ENCODE data around the gene INPP5D. TPM values are rescaled to one million over a fixed set of nuclear protein-coding genes. Genes with fewer than 3 reads are reported as not detected.
A peak's percentile ranks its signal among the peaks of the same experiment; 100 is the strongest.
"Not testable (repeated sequence)": the region's sequence is repeated elsewhere in the genome, so short reads cannot be mapped to it uniquely, and the experiment has no call there.

INPP5D gene
- total and polyA plus RNA-seq, 9 donors: 4.3 to 9.8 (median 6.3) TPM

- Histone ChIP-seq H3K27me3 (ENCODE audit: control insufficient read depth, insufficient read depth, low read length) (peaks cover 4% of the 10 kb centered on the region), H3K27ac (ENCODE audit: low read length) (no peak overlapping the region), H3K4me3 (ENCODE audit: low read length) (no peak overlapping the region), H3K4me1 (ENCODE audit: control insufficient read depth, insufficient read depth, low read length) (peaks cover 5% of the 10 kb centered on the region), H3K36me3 (ENCODE audit: control insufficient read depth, insufficient read depth, low read length) (no peaks in the 10 kb centered on the region), H3K9me3 (replicated peaks; ENCODE audit: control insufficient read depth, low read depth, low read length) (no peaks in the 10 kb centered on the region)
- DNase-seq: peak; percentile 62
- WGBS (ENCODE audit: insufficient coverage): 37% methylated on average over 5 of the region's 5 CpGs
Measured at GRCh38 chr2:233152541-233152940, 92.4 kb downstream of the INPP5D start.

- WGBS (ENCODE audit: insufficient coverage): 45% methylated on average over 3 of the region's 9 CpGs
Measured at GRCh38 chr2:233153146-233153798, 93.1 kb downstream of the INPP5D start.

GRCh38 chr2:233156001-233156400 lies 95.9 kb downstream of the INPP5D start:
- no peak overlapping the region for H3K4me3 ChIP-seq (ENCODE audit: low read length)
- H3K36me3 ChIP-seq (ENCODE audit: control insufficient read depth, insufficient read depth, low read length): no peaks in the 10 kb centered on the region
- peaks cover 5% of the 10 kb centered on the region for H3K4me1 ChIP-seq (ENCODE audit: control insufficient read depth, insufficient read depth, low read length)
- H3K27ac ChIP-seq (ENCODE audit: low read length): no peak overlapping the region
- H3K9me3 ChIP-seq (replicated peaks; ENCODE audit: control insufficient read depth, low read depth, low read length): no peaks in the 10 kb centered on the region
- no peaks in the 10 kb centered on the region for H3K27me3 ChIP-seq (ENCODE audit: control insufficient read depth, insufficient read depth, low read length)
- WGBS (ENCODE audit: insufficient coverage): 62% methylated on average over 2 of the region's 4 CpGs
- DNase-seq: no peak

More at GRCh38 chr2:233153146-233153798, 93.1 kb downstream of the INPP5D start:
- Histone ChIP-seq H3K27ac (ENCODE audit: low read length) (no peak overlapping the region), H3K4me3 (ENCODE audit: low read length) (no peak overlapping the region), H3K36me3 (ENCODE audit: control insufficient read depth, insufficient read depth, low read length) (no peaks in the 10 kb centered on the region), H3K27me3 (ENCODE audit: control insufficient read depth, insufficient read depth, low read length) (peaks cover 4% of the 10 kb centered on the region), H3K9me3 (replicated peaks; ENCODE audit: control insufficient read depth, low read depth, low read length) (no peaks in the 10 kb centered on the region), H3K4me1 (ENCODE audit: control insufficient read depth, insufficient read depth, low read length) (peaks cover 5% of the 10 kb centered on the region)
- no peak for DNase-seq

- not testable (repeated sequence) for H3K27ac ChIP-seq (ENCODE audit: low read length); H3K27me3 ChIP-seq (ENCODE audit: control insufficient read depth, insufficient read depth, low read length); H3K4me1 ChIP-seq (ENCODE audit: control insufficient read depth, insufficient read depth, low read length); H3K9me3 ChIP-seq (replicated peaks; ENCODE audit: control insufficient read depth, low read depth, low read length); DNase-seq; H3K4me3 ChIP-seq (ENCODE audit: low read length); H3K36me3 ChIP-seq (ENCODE audit: control insufficient read depth, insufficient read depth, low read length)
- WGBS (ENCODE audit: insufficient coverage): no CpG with 5 or more reads among the region's 5 CpGs
Measured at GRCh38 chr2:233156461-233156860, 96.3 kb downstream of the INPP5D start.

GRCh38 chr2:233161730-233162129 lies 101.6 kb downstream of the INPP5D start:
- WGBS (ENCODE audit: insufficient coverage): 84% methylated on average over 6 of the region's 11 CpGs
- DNase-seq: no peak
- Histone ChIP-seq H3K36me3 (ENCODE audit: control insufficient read depth, insufficient read depth, low read length) (no peaks in the 10 kb centered on the region), H3K27me3 (ENCODE audit: control insufficient read depth, insufficient read depth, low read length) (peaks cover 2% of the 10 kb centered on the region), H3K4me1 (ENCODE audit: control insufficient read depth, insufficient read depth, low read length) (peaks cover 7% of the 10 kb centered on the region), H3K27ac (ENCODE audit: low read length) (no peak overlapping the region), H3K4me3 (ENCODE audit: low read length) (no peak overlapping the region), H3K9me3 (replicated peaks; ENCODE audit: control insufficient read depth, low read depth, low read length) (no peaks in the 10 kb centered on the region)

- no peak overlapping the region for H3K4me3 ChIP-seq (ENCODE audit: low read length)
- DNase-seq: no peak
- H3K36me3 ChIP-seq (ENCODE audit: control insufficient read depth, insufficient read depth, low read length): no peaks in the 10 kb centered on the region
- H3K27me3 ChIP-seq (ENCODE audit: control insufficient read depth, insufficient read depth, low read length): peaks cover 2% of the 10 kb centered on the region
- 92% methylated on average over 8 of the region's 8 CpGs for WGBS (ENCODE audit: insufficient coverage)
- no peaks in the 10 kb centered on the region for H3K9me3 ChIP-seq (replicated peaks; ENCODE audit: control insufficient read depth, low read depth, low read length)
- H3K27ac ChIP-seq (ENCODE audit: low read length): no peak overlapping the region
- H3K4me1 ChIP-seq (ENCODE audit: control insufficient read depth, insufficient read depth, low read length): peaks cover 7% of the 10 kb centered on the region
Measured at GRCh38 chr2:233162770-233163169, 102.6 kb downstream of the INPP5D start.

- no CpG with 5 or more reads among the region's 18 CpGs for WGBS (ENCODE audit: insufficient coverage)
- Histone ChIP-seq H3K9me3 (replicated peaks; ENCODE audit: control insufficient read depth, low read depth, low read length) (no peaks in the 10 kb centered on the region), H3K27ac (ENCODE audit: low read length) (no peak overlapping the region), H3K27me3 (ENCODE audit: control insufficient read depth, insufficient read depth, low read length) (peaks cover 2% of the 10 kb centered on the region), H3K4me3 (ENCODE audit: low read length) (no peak overlapping the region), H3K4me1 (ENCODE audit: control insufficient read depth, insufficient read depth, low read length) (peaks cover 7% of the 10 kb centered on the region), H3K36me3 (ENCODE audit: control insufficient read depth, insufficient read depth, low read length) (no peaks in the 10 kb centered on the region)
- peak; percentile 48 for DNase-seq
Measured at GRCh38 chr2:233163486-233164103, 103.5 kb downstream of the INPP5D start.

- Histone ChIP-seq H3K27me3 (ENCODE audit: control insufficient read depth, insufficient read depth, low read length) (peaks cover 2% of the 10 kb centered on the region), H3K27ac (ENCODE audit: low read length) (no peak overlapping the region), H3K4me3 (ENCODE audit: low read length) (no peak overlapping the region), H3K36me3 (ENCODE audit: control insufficient read depth, insufficient read depth, low read length) (no peaks in the 10 kb centered on the region), H3K4me1 (ENCODE audit: control insufficient read depth, insufficient read depth, low read length) (peaks cover 10% of the 10 kb centered on the region), H3K9me3 (replicated peaks; ENCODE audit: control insufficient read depth, low read depth, low read length) (no peaks in the 10 kb centered on the region)
- WGBS (ENCODE audit: insufficient coverage): 68% methylated on average over 17 of the region's 17 CpGs
- no peak for DNase-seq
Measured at GRCh38 chr2:233164128-233164635, 104.0 kb downstream of the INPP5D start.

- Histone ChIP-seq H3K36me3 (ENCODE audit: control insufficient read depth, insufficient read depth, low read length) (no peaks in the 10 kb centered on the region), H3K27me3 (ENCODE audit: control insufficient read depth, insufficient read depth, low read length) (peaks cover 2% of the 10 kb centered on the region), H3K27ac (ENCODE audit: low read length) (no peak overlapping the region), H3K4me3 (ENCODE audit: low read length) (no peak overlapping the region), H3K9me3 (replicated peaks; ENCODE audit: control insufficient read depth, low read depth, low read length) (no peaks in the 10 kb centered on the region), H3K4me1 (ENCODE audit: control insufficient read depth, insufficient read depth, low read length) (peaks cover 10% of the 10 kb centered on the region)
- 88% methylated on average over 4 of the region's 4 CpGs for WGBS (ENCODE audit: insufficient coverage)
- no peak for DNase-seq
Measured at GRCh38 chr2:233164967-233165366, 104.8 kb downstream of the INPP5D start.

GRCh38 chr2:233165543-233165894 lies 105.4 kb downstream of the INPP5D start:
- Histone ChIP-seq H3K27ac (ENCODE audit: low read length) (no peak overlapping the region), H3K9me3 (replicated peaks; ENCODE audit: control insufficient read depth, low read depth, low read length) (no peaks in the 10 kb centered on the region), H3K27me3 (ENCODE audit: control insufficient read depth, insufficient read depth, low read length) (peaks cover 2% of the 10 kb centered on the region), H3K4me1 (ENCODE audit: control insufficient read depth, insufficient read depth, low read length) (peaks cover 10% of the 10 kb centered on the region), H3K4me3 (ENCODE audit: low read length) (no peak overlapping the region), H3K36me3 (ENCODE audit: control insufficient read depth, insufficient read depth, low read length) (no peaks in the 10 kb centered on the region)
- WGBS (ENCODE audit: insufficient coverage): 79% methylated on average over 3 of the region's 4 CpGs
- no peak for DNase-seq

Data from muscle of leg (tissue), 11 donors.